Transverse colon (tissue), 4 donors: ENCODE measurements around the gene MYOM3. TPM values are rescaled to one million over a fixed set of nuclear protein-coding genes. Genes with fewer than 3 reads are reported as not detected.

Source experiments
- DNase-seq: peaks from one replicate; pipeline ENCODE4 v3.0.0-alpha.2; 2019
- H3K27ac ChIP-seq, 4 donors: fragments of 200-600 bp; sonication (generic); 2 replicates each; pipeline ENCODE4 v1.5.1; 2016 to 2018; ENCODE audit warnings: inconsistent platforms in 4 of 4
- H3K27me3 ChIP-seq: fragments of 200-600 bp; sonication (generic); 2 replicates; pipeline ENCODE4 v1.5.1; 2017; ENCODE audit warnings: inconsistent platforms
- H3K36me3 ChIP-seq, 4 donors: fragments of 200-600 bp; sonication (generic); 2 replicates each; pipeline ENCODE4 v1.5.1; 2017 to 2019; ENCODE audit warnings: inconsistent platforms in 4 of 4
- H3K4me1 ChIP-seq, 4 donors: fragments of 200-600 bp; sonication (generic); 2 replicates each; pipeline ENCODE4 v1.5.1; 2017 to 2020; ENCODE audit warnings: inconsistent platforms in 4 of 4
- H3K4me3 ChIP-seq, 4 donors: fragments of 200-600 bp; sonication (generic); 1 replicate in 1 of 4; 2 replicates in 3 of 4; pipeline versions ENCODE4 v1.5.1 to v1.6.1; 2017 to 2019; ENCODE audit warnings: inconsistent platforms in 4 of 4
- H3K9me3 ChIP-seq, 2 donors: fragments of 200-600 bp; sonication (generic); 2 replicates each; pipeline ENCODE4 v1.5.1; 2017 to 2019; ENCODE audit warnings: inconsistent platforms in 2 of 2
- CTCF ChIP-seq, 5 experiments: fragments of 200-600 bp in 3 of 5; fragments of 450-650 bp in 2 of 5; sonication (generic) in 3 of 5; IDR thresholded peaks; 1 replicate in 2 of 5; 2 replicates in 3 of 5; pipeline ENCODE4 v1.5.1; 2016 to 2017; ENCODE audit warnings: antibody characterized with exemption in 5 of 5, inconsistent platforms in 3 of 5, mild to moderate bottlenecking in 2 of 5, moderate library complexity in 1 of 5
- EP300 ChIP-seq: sonication (generic); formaldehyde crosslinking; IDR thresholded peaks from one replicate; pipeline ENCODE4 v1.6.1; 2017; ENCODE audit warnings: antibody characterized with exemption, low read depth
- POLR2A ChIP-seq: fragments of 450-650 bp; IDR thresholded peaks from one replicate; pipeline ENCODE4 v1.6.1; 2016; ENCODE audit warnings: antibody characterized with exemption, mild to moderate bottlenecking, moderate library complexity
- POLR2AphosphoS5 ChIP-seq, 3 donors: sonication (generic); formaldehyde crosslinking; IDR thresholded peaks; one replicate each; pipeline ENCODE4 v1.6.1; 2016; ENCODE audit warnings: antibody characterized with exemption in 3 of 3
- WGBS, 2 donors: methylation state at CpG; one replicate each; pipeline ENCODE4 v1.1.5; 2018; ENCODE audit warnings: low coverage in 1 of 2; 5-methylcytosine and 5-hydroxymethylcytosine counted together
- in situ Hi-C, 4 donors: fragments of 200-750 bp; cut with MboI; loops; one replicate each; pipeline versions ENCODE4 v1.15.0 to v1.15.1; 2017; ENCODE audit warnings: low sequenced_read_pairs in 3 of 4, low pct_ligation_motif_present in 1 of 4, low pct_unique_long_range_greater_than_20kb in 1 of 4
- intact Hi-C: fragments of 100-400 bp; cut with DNase I; formaldehyde crosslinking; loops from one replicate; pipeline ENCODE4 v1.15.1; 2023; ENCODE audit warnings: low total_unique reads
- total RNA-seq, 4 donors: library from RNA; depleted of rRNA; stranded (reverse); fragments of >200 nt; gene quantifications; one replicate each; pipeline ENCODE4 v1.1.0, GENCODE V29; 2016

The MYOM3 gene
- total RNA-seq, 4 donors from 2014 or later = 0.60 to 7.5 (median 3.0) TPM

- Histone ChIP-seq H3K36me3 (no peaks in the 10 kb centered on the region), H3K9me3 (no peaks in the 10 kb centered on the region), H3K27ac (no peak overlapping the region), H3K4me3 (no peak overlapping the region), H3K27me3 (no peaks in the 10 kb centered on the region), H3K4me1 (no peaks in the 10 kb centered on the region)
- 83 to 100% methylated on average over 3 to 11 of the region's 14 CpGs for WGBS, 2 donors
- DNase-seq = no peak
- intact Hi-C loops (no loop called here), in situ Hi-C loops (no loop called here)
- TF ChIP-seq POLR2A = no peak
- no peak for TF ChIP-seq EP300
- no peak for TF ChIP-seq POLR2AphosphoS5 (IDR thresholded peaks at IDR 0.05)
- TF ChIP-seq CTCF (IDR thresholded peaks at IDR 0.05) = no peak
These were observed 22.0 kb downstream of the MYOM3 start for GRCh38 chr1:24089743-24090555.

- no peak for TF ChIP-seq CTCF (IDR thresholded peaks at IDR 0.05)
- Histone ChIP-seq H3K4me1 (no peaks in the 10 kb centered on the region), H3K36me3 (no peaks in the 10 kb centered on the region)
These were observed 22.8 kb downstream of the MYOM3 start for GRCh38 chr1:24089027-24089742.

GRCh38 chr1:24086466-24086865, 25.5 kb downstream of the MYOM3 start:
- in situ Hi-C loops = no loop called here
- Histone ChIP-seq H3K27me3 (no peaks in the 10 kb centered on the region), H3K4me3 (no peak overlapping the region), H3K9me3 (no peaks in the 10 kb centered on the region), H3K27ac (no peak overlapping the region), H3K4me1 (no peaks in the 10 kb centered on the region), H3K36me3 (no peaks in the 10 kb centered on the region)
- intact Hi-C loops = no loop called here
- DNase-seq = no peak
- 89% methylated on average over 16 of the region's 16 CpGs; no CpG with 5 or more reads in 1 of the 2 donors for WGBS, 2 donors
- no peak for TF ChIP-seq POLR2A
- no peak for TF ChIP-seq POLR2AphosphoS5 (IDR thresholded peaks at IDR 0.05)
- TF ChIP-seq CTCF (IDR thresholded peaks at IDR 0.05) = no peak
- no peak for TF ChIP-seq EP300

More at GRCh38 chr1:24089027-24089742, 22.8 kb downstream of the MYOM3 start:
- Histone ChIP-seq H3K27ac (no peak overlapping the region), H3K4me3 (no peak overlapping the region), H3K27me3 (no peaks in the 10 kb centered on the region), H3K9me3 (no peaks in the 10 kb centered on the region)
- 42 to 80% methylated on average over 2 to 14 of the region's 14 CpGs for whole genome bisulfite sequencing, 2 donors
- no peak for DNase-seq
- in situ Hi-C loops (no loop called here), intact Hi-C loops (no loop called here)

GRCh38 chr1:24085546-24085945, 26.4 kb downstream of the MYOM3 start:
- H3K27ac ChIP-seq = no peak overlapping the region
- no peaks in the 10 kb centered on the region for H3K9me3 ChIP-seq
- H3K36me3 ChIP-seq = no peaks in the 10 kb centered on the region
- H3K27me3 ChIP-seq = no peaks in the 10 kb centered on the region
- H3K4me1 ChIP-seq = no peaks in the 10 kb centered on the region
- TF ChIP-seq POLR2AphosphoS5 (IDR thresholded peaks at IDR 0.05) (no peak), POLR2A (no peak), CTCF (IDR thresholded peaks at IDR 0.05) (no peak), EP300 (no peak)
- in situ Hi-C loops = no loop called here
- intact Hi-C loops = no loop called here
- 74 to 79% methylated on average over 3 of the region's 3 CpGs for WGBS, 2 donors
- no peak overlapping the region for H3K4me3 ChIP-seq
- DNase-seq = no peak
